Measurements from ENCODE around the gene CFAP100. TPM values are rescaled to one million over a fixed set of nuclear protein-coding genes. Genes with fewer than 3 reads are reported as not detected.
A peak's percentile ranks its signal among the peaks of the same experiment; 100 is the strongest.

The CFAP100 gene
- total RNA-seq, 1 donor from 2014 or later = not detected

DNA sequence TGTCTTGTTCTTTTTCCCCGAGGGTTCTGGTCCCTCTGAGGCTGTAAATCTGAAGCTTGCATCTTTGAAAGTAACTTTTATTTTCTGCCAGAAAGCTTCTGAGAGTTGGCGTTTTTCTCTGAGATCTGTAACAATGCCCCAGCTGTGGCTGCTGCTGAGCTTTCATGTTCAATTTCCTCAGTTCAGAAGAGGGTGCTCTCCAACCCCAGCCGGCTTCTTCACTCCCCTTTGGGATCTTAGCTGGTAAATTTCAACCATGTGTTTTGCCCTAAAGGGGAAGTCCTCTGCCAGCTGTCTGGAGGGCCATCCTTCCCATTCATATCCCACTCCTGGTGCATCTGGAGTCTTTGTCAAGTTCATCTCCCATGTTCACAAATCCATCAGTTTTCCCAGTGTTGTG, 18.3 kb upstream of the CFAP100 start:
- DNase-seq = no peak

- DNase-seq = no peak
Measured at GRCh38 chr3:126377211-126377610, 17.5 kb upstream of the CFAP100 start.

- DNase-seq = no peak
Measured at GRCh38 chr3:126378341-126378751, 16.4 kb upstream of the CFAP100 start.

DNA sequence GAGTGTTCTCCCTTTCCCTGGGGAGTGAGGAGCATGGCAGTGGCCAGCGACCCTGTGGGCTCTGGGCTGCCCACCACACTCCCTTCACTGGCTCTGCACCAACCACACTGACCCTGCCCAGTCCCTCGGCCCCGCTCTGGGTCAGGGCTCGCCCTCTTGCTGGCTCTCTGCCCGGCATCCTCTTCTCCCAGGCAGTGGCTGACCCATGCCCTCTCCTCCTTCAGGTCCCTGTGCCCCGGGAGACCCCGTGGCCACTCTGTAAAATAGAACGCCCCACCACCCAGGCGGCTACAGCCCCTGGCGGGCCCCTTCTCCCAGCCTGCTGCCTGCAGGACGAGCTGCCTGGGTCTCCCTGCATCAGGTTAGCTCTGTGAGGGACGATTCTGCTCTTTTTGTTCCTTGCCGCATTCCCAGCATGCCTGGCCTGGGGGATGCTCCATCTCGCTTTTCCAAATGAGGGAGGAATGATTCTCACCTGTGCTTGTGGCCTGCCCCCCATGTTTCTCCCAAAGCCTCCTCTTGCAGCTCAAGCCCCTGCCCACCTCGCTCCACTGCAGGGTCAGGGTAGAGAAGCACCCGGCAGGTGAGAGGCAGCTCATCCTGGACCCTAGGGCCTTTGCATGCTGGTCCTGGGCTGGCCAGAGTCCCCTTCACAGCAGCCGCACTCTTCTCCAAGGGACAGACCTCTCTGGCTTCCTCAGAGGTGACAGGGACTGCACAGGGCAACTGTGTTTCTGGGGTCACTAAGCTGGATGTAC, 14.5 kb upstream of the CFAP100 start:
- DNase-seq = no peak

DNA sequence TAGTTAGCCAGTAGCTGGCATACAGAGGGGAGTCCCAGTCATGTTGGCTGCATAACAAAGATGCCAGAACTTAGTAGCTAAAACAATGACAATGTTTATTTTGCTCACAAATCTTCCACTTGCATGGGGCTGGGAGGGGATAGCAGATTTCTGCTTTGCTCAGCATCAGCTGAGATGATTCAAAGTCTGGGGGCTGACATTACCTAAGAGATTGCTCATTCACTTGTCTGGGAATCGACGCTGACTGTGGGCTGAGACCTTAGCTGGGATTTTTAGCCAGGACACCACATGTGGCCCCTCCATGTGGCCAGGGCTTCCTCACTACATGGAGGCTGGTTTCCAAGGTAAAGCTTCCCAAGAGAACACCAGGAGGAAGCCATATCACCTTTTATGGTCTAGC, 12.7 kb upstream of the CFAP100 start:
- DNase-seq = no peak

GRCh38 chr3:126389112-126389793, 5.5 kb upstream of the CFAP100 start:
- peak; percentile 88 for DNase-seq

- no peak for DNase-seq
Measured at GRCh38 chr3:126389794-126390146, 4.9 kb upstream of the CFAP100 start.

- DNase-seq = no peak
Measured at GRCh38 chr3:126390201-126390600, 4.5 kb upstream of the CFAP100 start.

GRCh38 chr3:126390751-126391150, 4.0 kb upstream of the CFAP100 start:
- DNase-seq = no peak

DNA sequence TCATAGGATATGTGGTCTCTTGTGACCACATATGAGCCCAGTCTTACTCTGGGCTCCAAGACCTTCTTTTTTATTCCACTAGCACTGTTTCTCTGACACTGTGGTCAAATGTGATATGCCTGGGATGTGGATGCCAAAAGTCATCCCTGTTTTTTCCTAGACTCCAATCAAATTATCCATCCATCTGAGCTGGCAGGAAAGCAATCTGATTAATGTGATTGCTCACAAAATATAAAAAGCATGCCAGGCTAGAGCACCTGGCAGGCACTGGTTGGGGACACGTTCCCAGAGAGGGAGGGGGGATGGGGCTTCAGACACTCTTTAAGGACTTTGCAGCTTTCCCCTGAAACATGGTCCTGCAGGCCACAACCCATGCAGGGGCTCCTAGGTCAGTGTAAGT, 3.1 kb upstream of the CFAP100 start:
- no peak for DNase-seq

- no peak for DNase-seq
Measured at GRCh38 chr3:126392246-126392645, 2.5 kb upstream of the CFAP100 start.

DNA sequence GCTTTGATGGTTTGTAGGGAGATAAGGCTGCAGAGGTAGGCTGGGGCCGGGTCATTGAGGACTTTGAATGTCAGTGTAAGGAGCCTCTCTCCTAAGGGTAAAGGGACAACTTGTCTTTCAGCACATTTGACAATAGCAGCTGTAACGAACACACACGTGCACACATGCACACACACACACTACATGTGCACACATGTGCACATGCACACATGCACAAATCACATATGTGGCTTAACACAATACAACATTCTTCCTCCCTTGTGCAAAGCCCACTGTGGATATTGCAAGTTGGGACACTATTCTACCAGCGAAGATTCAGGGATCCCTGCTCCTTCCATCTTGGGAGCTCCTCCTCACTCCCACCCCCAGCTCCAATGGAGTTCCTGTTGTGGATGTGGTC, 1.1 kb upstream of the CFAP100 start:
- no peak for DNase-seq

- no peak for DNase-seq
Measured at GRCh38 chr3:126394977-126395321, 240 bp downstream of the CFAP100 start.

DNA sequence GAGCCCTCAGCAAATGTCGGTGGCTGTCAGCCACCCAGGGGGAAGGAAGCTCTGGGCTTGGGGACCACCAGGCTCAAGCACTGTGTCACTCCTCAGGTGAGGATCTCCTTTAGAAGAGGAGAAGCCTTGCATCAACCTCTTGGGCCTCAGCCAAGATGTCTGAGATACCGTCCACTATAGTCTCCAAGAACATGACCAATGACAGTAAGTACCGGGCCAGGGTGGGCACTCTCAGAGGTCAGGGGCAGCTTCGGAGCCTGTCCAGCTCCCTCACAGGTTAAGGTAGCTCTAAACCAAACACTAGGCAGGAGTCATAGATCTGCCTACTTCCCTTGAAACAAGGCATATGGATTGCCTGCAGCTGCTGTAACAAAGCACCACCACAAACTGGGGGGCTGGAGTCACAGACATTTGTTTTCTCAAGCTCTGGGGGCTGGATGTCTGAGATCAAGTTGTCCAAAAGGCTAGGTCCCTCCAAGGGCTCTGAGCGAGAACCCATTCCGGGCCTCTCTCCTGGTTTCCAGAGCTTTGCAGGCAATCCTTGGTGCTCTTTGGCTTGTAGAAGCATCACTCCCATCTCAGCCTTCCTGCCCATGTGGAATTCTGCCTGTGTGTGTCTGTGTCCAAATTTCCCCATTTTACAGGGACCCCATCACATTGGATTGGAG, 1.3 kb downstream of the CFAP100 start:
- DNase-seq = no peak

DNA sequence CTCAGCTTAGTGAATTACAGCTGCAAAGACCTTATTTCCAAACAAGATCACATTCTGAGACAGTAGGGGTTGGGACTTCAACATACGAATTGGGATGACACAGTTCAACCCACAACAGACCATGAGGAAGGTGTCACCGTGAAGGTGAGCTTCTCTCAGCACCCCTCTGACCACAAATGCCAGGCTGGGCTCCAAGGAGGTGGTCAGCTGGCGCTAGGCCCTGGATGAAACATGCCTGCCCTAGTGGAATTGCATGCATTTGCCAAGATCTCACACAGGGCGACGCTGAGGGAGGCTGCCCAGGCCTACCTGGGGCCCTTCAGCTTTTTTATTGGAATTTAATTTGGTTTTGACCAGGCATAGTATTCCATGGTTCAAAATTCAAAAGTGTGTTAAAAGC, 1.8 kb downstream of the CFAP100 start:
- no peak for DNase-seq

DNA sequence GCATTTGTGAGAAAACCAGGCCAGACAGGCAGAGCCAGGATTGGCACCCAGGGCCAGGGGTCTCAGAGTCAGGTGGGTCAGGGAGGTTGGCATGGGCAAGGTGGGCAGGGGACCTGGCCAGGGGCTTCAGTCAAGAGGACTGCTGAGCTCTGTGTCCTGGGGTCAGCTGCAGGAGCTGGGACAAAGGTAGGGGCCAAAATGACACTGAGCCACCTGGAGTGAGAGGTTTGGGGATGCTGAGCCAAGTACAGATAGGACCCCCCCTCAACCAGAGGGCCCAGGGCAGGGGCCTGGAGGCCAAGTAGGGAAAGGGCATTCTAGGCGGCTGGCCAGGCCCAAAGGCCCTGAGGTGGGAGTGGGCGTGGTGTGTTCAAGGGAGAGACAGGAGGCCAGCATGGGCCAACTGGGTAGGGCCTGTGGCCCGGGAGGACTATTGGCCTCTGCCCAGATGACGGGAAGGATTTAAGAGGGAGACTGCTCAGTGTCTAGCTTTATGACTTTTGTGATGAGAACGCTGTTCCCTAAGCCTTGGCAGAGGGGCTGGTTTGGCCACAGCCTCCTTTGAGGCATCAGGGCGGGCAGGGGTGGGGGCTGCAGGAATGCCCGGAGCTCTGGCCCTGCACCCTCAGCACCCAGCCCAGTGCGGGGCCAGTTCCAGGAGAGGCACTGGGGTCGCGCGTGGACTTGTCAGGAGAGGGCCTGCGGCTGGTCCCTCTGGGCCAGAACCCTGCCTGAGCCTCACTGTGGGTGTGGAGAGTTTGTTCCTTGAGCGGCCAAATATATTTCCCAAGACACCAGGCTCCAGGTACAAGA, 3.1 kb downstream of the CFAP100 start:
- no peak for DNase-seq

GRCh38 chr3:126398423-126399350, 4.0 kb downstream of the CFAP100 start:
- DNase-seq = no peak

- no peak for DNase-seq
Measured at GRCh38 chr3:126399351-126399735, 4.6 kb downstream of the CFAP100 start.

DNA sequence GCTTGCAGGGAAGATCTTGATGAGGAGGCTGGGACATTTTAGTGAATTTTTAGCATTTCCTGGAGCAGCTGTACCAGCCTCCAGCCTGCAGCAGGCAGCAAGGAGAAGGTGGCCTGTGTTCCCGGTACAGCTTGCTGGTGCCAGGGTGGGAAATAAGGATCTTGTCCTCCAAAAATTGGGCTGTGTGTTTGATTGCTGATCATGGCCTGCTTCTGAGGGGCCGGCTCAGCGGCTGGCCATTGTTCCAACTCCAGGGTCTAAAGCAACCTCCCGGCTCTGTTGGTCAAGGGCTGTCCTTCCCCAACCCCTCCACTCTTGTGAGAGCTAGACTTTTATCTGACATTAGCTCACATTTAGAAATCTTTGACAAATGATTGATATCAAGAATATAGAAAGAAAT, 5.0 kb downstream of the CFAP100 start:
- no peak for DNase-seq

DNA sequence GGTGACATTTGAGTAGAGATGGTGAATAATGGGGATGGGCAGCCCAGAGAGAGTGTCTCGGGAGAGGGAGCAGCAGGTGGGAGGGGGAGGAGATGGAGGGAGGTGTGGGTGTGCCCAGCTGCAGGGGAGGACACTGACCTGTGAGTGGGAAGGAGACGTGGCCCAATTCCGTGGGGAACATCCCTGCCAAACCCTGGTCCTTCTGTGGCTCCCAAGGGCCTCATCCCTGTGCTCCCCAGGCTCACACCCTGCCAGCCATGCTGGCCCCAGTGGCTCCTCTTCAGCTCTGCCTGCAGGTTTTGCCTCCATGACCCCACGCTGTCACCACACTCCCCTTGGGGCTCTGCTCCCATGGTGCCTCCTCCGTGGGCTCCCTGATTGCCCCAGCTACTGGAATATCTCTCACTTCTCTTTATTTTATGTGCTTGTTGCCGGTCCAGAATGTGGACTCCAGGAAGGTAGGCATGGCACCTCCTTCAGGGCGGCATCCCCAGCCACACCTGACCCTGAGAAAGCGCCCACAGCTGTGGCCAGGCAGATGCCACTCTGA, 7.0 kb downstream of the CFAP100 start:
- DNase-seq = no peak

DNA sequence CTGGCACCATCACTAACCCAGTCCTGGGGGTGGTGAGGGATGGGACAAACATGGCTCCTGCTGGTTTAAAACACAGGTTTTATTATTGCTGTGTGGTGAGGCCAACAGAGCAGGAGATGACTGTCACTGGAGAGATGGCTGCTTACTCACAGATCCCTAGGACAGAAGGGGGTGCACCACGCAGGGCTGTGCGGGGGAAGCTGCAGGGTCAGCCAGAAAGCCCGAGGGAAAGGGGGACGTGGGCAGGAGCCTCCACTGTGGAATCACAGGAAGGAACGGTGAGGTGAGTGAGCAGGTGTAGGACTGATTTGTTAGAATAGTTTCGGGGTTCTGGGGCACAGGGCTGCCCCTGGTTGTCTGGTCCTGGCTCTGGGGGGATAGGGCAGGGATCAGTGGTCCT, 7.5 kb downstream of the CFAP100 start:
- DNase-seq = no peak
